ENCODE data around the gene NDUFS2.

The NDUFS2 gene

GRCh38 chr1:161201836-161202712 lies at the start of gene NDUFS2:
TSS of gene NDUFS2 (plus strand) at chr1:161202367. CDS start at chr1:161202386, 19 bp downstream.
- DNase-seq: peak; percentile 98

- no peak for DNase-seq
These were observed 49.0 kb upstream of the NDUFS2 start for GRCh38 chr1:161153176-161153575.

GRCh38 chr1:161153682-161154337 lies 48.4 kb upstream of the NDUFS2 start, which contains the start of gene UFC1:
TSS of gene UFC1 (plus strand) at chr1:161153978. CDS start at chr1:161153998, 20 bp downstream.
- peak; percentile 87 for DNase-seq

GRCh38 chr1:161157867-161158266 lies 44.3 kb upstream of the NDUFS2 start:
- DNase-seq: no peak

- no peak for DNase-seq
These were observed 43.7 kb upstream of the NDUFS2 start for GRCh38 chr1:161158316-161159010.

- peak; percentile 83 for DNase-seq
These were observed 42.9 kb upstream of the NDUFS2 start, which contains the start of gene USP21 for GRCh38 chr1:161159087-161159912. TSS of gene USP21 (plus strand) at chr1:161159500. CDS start at chr1:161160641, 1,141 bp downstream.

- no peak for DNase-seq
These were observed 42.3 kb upstream of the NDUFS2 start for GRCh38 chr1:161159913-161160243.

- DNase-seq: no peak
These were observed 41.5 kb upstream of the NDUFS2 start for GRCh38 chr1:161160671-161161145.

GRCh38 chr1:161161652-161162051 lies 40.5 kb upstream of the NDUFS2 start:
- no peak for DNase-seq

GRCh38 chr1:161162052-161162451 lies 40.1 kb upstream of the NDUFS2 start:
- DNase-seq: no peak

- no peak for DNase-seq
These were observed 39.4 kb upstream of the NDUFS2 start for GRCh38 chr1:161162806-161163205.

GRCh38 chr1:161163793-161164192 lies 38.4 kb upstream of the NDUFS2 start:
- DNase-seq: no peak

GRCh38 chr1:161164901-161165610 lies 37.1 kb upstream of the NDUFS2 start:
- no peak for DNase-seq

GRCh38 chr1:161165742-161166668 lies 36.2 kb upstream of the NDUFS2 start, which contains the start of gene PPOX:
TSS of gene PPOX (plus strand) at chr1:161166426. CDS start at chr1:161166848, 422 bp downstream.
- DNase-seq: peak; percentile 97

GRCh38 chr1:161166669-161167548 lies 35.3 kb upstream of the NDUFS2 start:
- no peak for DNase-seq

- DNase-seq: no peak
These were observed 33.3 kb upstream of the NDUFS2 start for GRCh38 chr1:161168906-161169305.

- no peak for DNase-seq
These were observed 31.0 kb upstream of the NDUFS2 start for GRCh38 chr1:161171191-161171590.

- no peak for DNase-seq
These were observed 30.5 kb upstream of the NDUFS2 start for GRCh38 chr1:161171696-161172095.

- DNase-seq: no peak
These were observed 29.8 kb upstream of the NDUFS2 start for GRCh38 chr1:161172349-161172748.

All from MV-4-11 (cell line).